Left ventricle myocardium inferior (tissue), 1 donor: Measurements from ENCODE around the gene VIT. TPM values are rescaled to one million over a fixed set of nuclear protein-coding genes. Genes with fewer than 3 reads are reported as not detected.

Experiments used
- DNase-seq: peaks from one replicate; pipeline ENCODE4 v3.0.0-alpha.2; 2020
- H3K27ac ChIP-seq: fragments of 200-600 bp; replicated peaks from 2 replicates; pipeline ENCODE4 v1.8.0; 2021
- H3K27me3 ChIP-seq: fragments of 200-600 bp; 2 replicates; pipeline ENCODE4 v1.8.0; 2021; ENCODE audit warnings: low read depth
- H3K36me3 ChIP-seq: fragments of 200-600 bp; 2 replicates; pipeline ENCODE4 v1.8.0; 2021
- H3K4me1 ChIP-seq: fragments of 200-600 bp; 2 replicates; pipeline ENCODE4 v1.8.0; 2021
- H3K4me3 ChIP-seq: fragments of 200-600 bp; 2 replicates; pipeline ENCODE4 v1.8.0; 2021; ENCODE audit warnings: mild to moderate bottlenecking, moderate library complexity
- H3K9me3 ChIP-seq: fragments of 200-600 bp; replicated peaks from 2 replicates; pipeline ENCODE4 v1.8.0; 2021
- CTCF ChIP-seq: fragments of 200-600 bp; IDR thresholded peaks from 2 replicates; pipeline ENCODE4 v1.8.0; 2021; ENCODE audit warnings: antibody characterized with exemption, mild to moderate bottlenecking, borderline replicate concordance
- intact Hi-C: fragments of 100-400 bp; cut with micrococcal nuclease; formaldehyde crosslinking; loops from one replicate; pipeline ENCODE4 v1.11.0; 2022
- long read RNA-seq: library from polyadenylated mRNA; unstranded; transcript quantifications from one replicate; pipeline ENCODE4 v2.0.0, GENCODE V29; 2021
- total RNA-seq: library from RNA; stranded (reverse); fragmentation: NEBNext Ultra II Directional; extraction: Animal tissue kit (Norgen Biotek cat#: 25700); gene quantifications from one replicate; pipeline ENCODE4 v1.2.1, GENCODE V29; 2021
- donor health status: DM: no; HTN: yes; CAD: no; lungs with severe emphysema.

Gene VIT
- 8.5 TPM for total RNA-seq
- long read RNA-seq, transcript VIT-203 (15 exons, 2,770 nt), result major isoform, 6 of 19 reads
- long read RNA-seq, transcript VIT-202 (16 exons, 2,810 nt), result minor isoform, 5 of 19 reads
- long read RNA-seq, partial matches to known transcripts, result 4 of 19 reads
- long read RNA-seq, other reads (novel, unspliced or antisense), result 3 of 19 reads

GRCh38 chr2:36696533-36696932 lies at the start of gene VIT:
VIT (plus strand) TSS chr2:36696707; CDS start chr2:36716371, 19,664 bp downstream.
- intact Hi-C loops, result no loop called here
- peak within 1 kb of the TSS; percentile 64 for H3K27ac ChIP-seq

GRCh38 chr2:36650031-36650829 lies 46.3 kb upstream of the VIT start:
- intact Hi-C loops, result no loop called here
- TF ChIP-seq CTCF, result no peak
- Histone ChIP-seq H3K9me3 (peaks cover 11% of the 10 kb centered on the region), H3K36me3 (no peaks in the 10 kb centered on the region), H3K4me1 (no peaks in the 10 kb centered on the region), H3K27ac (no peak overlapping the region), H3K27me3 (no peaks in the 10 kb centered on the region), H3K4me3 (no peak overlapping the region)
- DNase-seq, result no peak

More at GRCh38 chr2:36696533-36696932, at the start of gene VIT:
- Histone ChIP-seq H3K36me3 (no peaks in the 10 kb centered on the region), H3K4me1 (no peaks in the 10 kb centered on the region), H3K27me3 (peaks cover 10% of the 10 kb centered on the region), H3K4me3 (peak within 1 kb of the TSS; percentile 56), H3K9me3 (no peaks in the 10 kb centered on the region)
- TF ChIP-seq CTCF, result no peak
- no peak for DNase-seq

GRCh38 chr2:36653155-36653554 lies 43.4 kb upstream of the VIT start:
- no peaks in the 10 kb centered on the region for H3K27me3 ChIP-seq
- intact Hi-C loops, result no loop called here
- H3K9me3 ChIP-seq, result no peaks in the 10 kb centered on the region
- no peak for TF ChIP-seq CTCF
- no peaks in the 10 kb centered on the region for H3K36me3 ChIP-seq
- H3K27ac ChIP-seq, result no peak overlapping the region
- peaks cover 6% of the 10 kb centered on the region for H3K4me1 ChIP-seq
- H3K4me3 ChIP-seq, result no peak overlapping the region
- DNase-seq, result no peak

GRCh38 chr2:36653967-36654694 lies 42.4 kb upstream of the VIT start:
- Histone ChIP-seq H3K27ac (no peak overlapping the region), H3K36me3 (no peaks in the 10 kb centered on the region), H3K27me3 (no peaks in the 10 kb centered on the region), H3K9me3 (no peaks in the 10 kb centered on the region), H3K4me1 (peaks cover 6% of the 10 kb centered on the region), H3K4me3 (no peak overlapping the region)
- no peak for TF ChIP-seq CTCF
- intact Hi-C loops, result no loop called here
- no peak for DNase-seq

- H3K4me3 ChIP-seq, result no peak overlapping the region
- no peaks in the 10 kb centered on the region for H3K36me3 ChIP-seq
- DNase-seq, result no peak
- H3K27ac ChIP-seq, result peak overlapping the region; percentile 65
- H3K9me3 ChIP-seq, result no peaks in the 10 kb centered on the region
- H3K27me3 ChIP-seq, result no peaks in the 10 kb centered on the region
- no peak for TF ChIP-seq CTCF
- intact Hi-C loops, result no loop called here
- H3K4me1 ChIP-seq, result peaks cover 6% of the 10 kb centered on the region
Measured at GRCh38 chr2:36655453-36655852, 41.1 kb upstream of the VIT start.
